GM19025 (cell line): ENCODE data around the gene PAX7.

Source experiments
- ATAC-seq: cut with Tn5 transposase; IDR thresholded peaks from one replicate; pipeline ENCODE4 v1.9.1; 2021; ENCODE audit warnings: mild to moderate bottlenecking, low read depth, moderate library complexity; ENCODE audit not compliant: unreplicated experiment

Gene PAX7

GRCh38 chr1:18787825-18788385 lies 157.3 kb downstream of the PAX7 start:
- ATAC-seq, result no peak

GRCh38 chr1:18789246-18789645 lies 158.6 kb downstream of the PAX7 start:
- ATAC-seq, result no peak

- no peak for ATAC-seq
Observed at GRCh38 chr1:18792747-18793146, 162.1 kb downstream of the PAX7 start.

DNA sequence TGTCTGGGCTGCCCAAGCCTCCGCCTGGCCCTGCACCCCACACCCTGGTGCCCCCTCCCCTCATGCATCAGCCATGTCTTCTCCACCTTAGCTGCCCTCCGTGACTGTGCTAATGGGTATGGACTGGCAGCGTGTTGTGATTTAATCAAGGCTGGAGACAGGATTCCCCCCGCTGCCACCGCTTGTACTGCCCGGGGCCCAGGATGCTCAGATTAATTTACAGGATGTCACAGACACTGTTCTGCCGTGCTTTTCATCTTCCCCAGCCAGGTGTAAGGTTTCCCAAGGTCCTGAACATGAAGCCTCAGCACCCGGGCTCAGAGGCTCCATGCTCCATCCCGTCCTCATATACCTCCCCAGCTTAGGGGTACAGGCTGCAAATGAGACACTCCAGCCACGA lies 162.5 kb downstream of the PAX7 start:
- no peak for ATAC-seq

DNA sequence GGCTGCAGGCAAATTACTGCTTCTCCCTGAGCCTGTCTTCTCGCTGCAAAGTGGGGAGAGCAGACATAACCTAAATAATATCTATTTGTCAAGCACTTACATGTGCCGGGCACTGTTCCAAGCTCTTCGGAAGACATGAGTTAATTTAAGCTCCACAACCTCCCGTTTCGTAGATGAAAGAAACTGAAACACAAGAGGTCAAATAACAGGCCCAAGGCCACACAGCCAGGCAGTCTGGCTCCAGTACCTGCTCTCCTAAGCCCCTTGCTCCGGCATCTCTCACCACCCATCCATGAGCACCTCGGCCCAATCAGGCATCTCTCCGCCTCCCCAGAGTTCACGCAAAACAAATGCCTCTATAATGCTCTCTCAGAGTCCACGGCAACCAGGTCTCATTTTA lies 163.4 kb downstream of the PAX7 start:
- no peak for ATAC-seq

DNA sequence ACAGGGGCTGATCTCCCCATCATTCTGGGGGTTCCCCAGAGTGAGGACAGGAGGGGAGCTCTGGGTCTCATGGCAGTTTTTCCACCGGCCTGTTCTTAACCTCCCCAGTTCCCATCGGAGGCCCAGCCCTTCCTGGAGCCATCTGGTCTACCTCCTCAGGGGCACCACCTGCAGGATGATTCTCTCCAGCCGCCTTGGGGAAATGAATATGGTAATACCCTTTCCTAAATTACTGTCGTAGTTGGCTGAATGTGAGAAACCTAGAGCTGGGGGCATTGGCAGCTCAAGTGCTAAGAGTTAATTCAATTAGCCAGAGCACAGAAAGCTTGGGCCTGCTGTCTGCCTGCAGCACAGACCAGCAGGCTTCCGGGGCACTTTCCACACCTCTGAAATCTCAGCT lies 163.9 kb downstream of the PAX7 start:
- no peak for ATAC-seq

DNA sequence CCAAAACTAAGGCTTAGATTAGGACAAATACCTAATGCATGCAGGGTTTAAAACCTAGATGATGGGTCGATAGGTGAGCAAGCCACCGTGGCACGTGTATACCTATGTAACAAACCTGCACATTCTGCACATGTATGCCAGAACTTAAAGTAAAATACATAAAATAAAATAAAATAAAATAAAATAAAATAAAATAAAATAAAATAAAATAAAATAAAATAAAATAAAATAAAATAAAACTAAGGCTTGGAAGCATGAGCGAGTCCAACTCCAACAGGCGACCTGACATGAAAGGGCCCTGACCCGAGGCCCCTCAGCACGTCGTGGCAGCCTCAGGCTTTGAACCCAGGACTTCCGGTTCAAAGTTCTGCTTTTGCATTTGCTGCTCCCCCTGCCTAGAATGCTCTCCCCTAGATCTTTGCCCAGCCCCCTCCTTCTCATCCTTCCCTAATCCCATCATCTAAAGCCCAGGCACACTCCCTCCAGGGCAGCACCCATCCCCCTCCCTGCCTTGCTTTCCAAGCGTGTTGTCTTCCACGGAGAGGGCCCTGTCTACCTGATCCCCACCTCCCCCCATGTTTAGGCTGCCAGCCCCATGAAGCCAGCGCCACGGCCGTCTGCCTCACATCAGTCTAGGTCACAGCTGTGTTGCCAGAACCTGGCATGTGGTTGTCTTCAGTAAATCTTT lies 164.5 kb downstream of the PAX7 start:
- no peak for ATAC-seq

DNA sequence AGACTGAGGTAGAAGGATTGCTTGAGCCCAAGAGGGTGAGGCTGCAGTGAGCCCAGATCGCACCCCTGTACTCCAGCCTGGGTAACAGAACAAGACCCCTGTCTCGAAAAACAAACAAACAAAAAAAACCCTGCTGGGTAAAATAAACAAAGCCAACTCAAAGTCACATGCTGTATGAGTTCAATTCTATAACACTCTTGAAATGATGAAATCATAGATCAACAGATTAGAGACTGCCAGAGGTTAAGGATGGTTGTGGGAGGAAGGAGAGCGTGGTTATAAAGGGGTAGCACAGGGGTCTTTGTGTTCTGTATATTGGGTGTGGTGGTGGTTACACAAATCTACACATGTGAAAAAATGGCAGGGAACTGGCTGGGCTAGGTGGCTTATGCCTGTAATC lies 166.3 kb downstream of the PAX7 start:
- ATAC-seq, result no peak
